Jurkat, Clone E6-1 (cell line): ENCODE results near the gene CA6.
"Not testable (repeated sequence)": the region's sequence is repeated elsewhere in the genome, so short reads cannot be mapped to it uniquely, and the experiment has no call there.

Experiments used
- DNase-seq: peaks from one replicate; pipeline ENCODE4 v3.0.0-alpha.2; 2011; ENCODE audit warnings: low read depth, low spot score
- H3K4me3 ChIP-seq: 2 replicates; pipeline ENCODE4 v1.5.1; 2011; ENCODE audit warnings: mild to moderate bottlenecking, low read length, control low read depth, moderate library complexity

The CA6 gene

GRCh38 chr1:9022026-9022738 is 76.5 kb downstream of the CA6 start:
- H3K4me3 ChIP-seq, DNase-seq: not testable (repeated sequence)

GRCh38 chr1:9022773-9023172 is 77.1 kb downstream of the CA6 start:
- DNase-seq, result no peak
- no peak overlapping the region for H3K4me3 ChIP-seq
